Endometrial microvascular endothelial cells (primary cell): ENCODE data around the gene PIMREG. TPM values are rescaled to one million over a fixed set of nuclear protein-coding genes. Genes with fewer than 3 reads are reported as not detected.
"Not testable (repeated sequence)": the region's sequence is repeated elsewhere in the genome, so short reads cannot be mapped to it uniquely, and the experiment has no call there.

ENCODE experiments used
- in situ Hi-C: cut with HindIII; loops from 2 replicates; pipeline ENCODE4 v1.10.0; 2017; ENCODE audit warnings: low sequenced_read_pairs, low pct_unique_long_range_greater_than_20kb; ENCODE audit errors: inconsistent ontology term
- total RNA-seq: library from RNA; depleted of rRNA; stranded (reverse); fragments of >200 nt; gene quantifications from one replicate; pipeline ENCODE4 v1.2.3, GENCODE V29; 2015; ENCODE audit errors: inconsistent ontology term

Gene PIMREG
- total RNA-seq, 1 donor from 2014 or later = 65.1 TPM

GRCh38 chr17:6473128-6473767 is 29.0 kb downstream of the PIMREG start:
- in situ Hi-C loops = no loop called here

- in situ Hi-C loops = no loop called here
Observed at GRCh38 chr17:6474376-6474775, 30.1 kb downstream of the PIMREG start.

GRCh38 chr17:6474906-6475305 is 30.7 kb downstream of the PIMREG start:
- in situ Hi-C loops = no loop called here

- in situ Hi-C loops = no loop called here
Observed at GRCh38 chr17:6475411-6475810, 31.2 kb downstream of the PIMREG start.

GRCh38 chr17:6476076-6476809 is 32.0 kb downstream of the PIMREG start:
- in situ Hi-C loops = no loop called here

- in situ Hi-C loops = no loop called here
Observed at GRCh38 chr17:6476810-6477179, 32.5 kb downstream of the PIMREG start.

GRCh38 chr17:6477831-6478383 is 33.7 kb downstream of the PIMREG start:
- in situ Hi-C loops = no loop called here

GRCh38 chr17:6478486-6478885 is 34.2 kb downstream of the PIMREG start:
- in situ Hi-C loops = no loop called here

- in situ Hi-C loops = no loop called here
Observed at GRCh38 chr17:6479622-6480302, 35.5 kb downstream of the PIMREG start.

GRCh38 chr17:6480303-6480675 is 36.0 kb downstream of the PIMREG start:
- in situ Hi-C loops = no loop called here

GRCh38 chr17:6482105-6482455 is 37.8 kb downstream of the PIMREG start:
- in situ Hi-C loops = no loop called here

- in situ Hi-C loops = not testable (repeated sequence)
Observed at GRCh38 chr17:6482796-6483195, 38.5 kb downstream of the PIMREG start.

GRCh38 chr17:6483507-6483906 is 39.3 kb downstream of the PIMREG start:
- in situ Hi-C loops = no loop called here

- in situ Hi-C loops = no loop called here
Observed at GRCh38 chr17:6485646-6486412, 41.6 kb downstream of the PIMREG start.

GRCh38 chr17:6487251-6488007 is 43.2 kb downstream of the PIMREG start:
- in situ Hi-C loops = no loop called here

- in situ Hi-C loops = no loop called here
Observed at GRCh38 chr17:6488008-6488539, 43.8 kb downstream of the PIMREG start.

- in situ Hi-C loops = no loop called here
Observed at GRCh38 chr17:6489016-6489550, 44.8 kb downstream of the PIMREG start.

GRCh38 chr17:6491071-6491700 is 46.9 kb downstream of the PIMREG start:
- in situ Hi-C loops = no loop called here
